Right atrium auricular region (tissue), 2 donors: ENCODE data around the gene KLHDC4. TPM values are rescaled to one million over a fixed set of nuclear protein-coding genes. Genes with fewer than 3 reads are reported as not detected.
A peak's percentile ranks its signal among the peaks of the same experiment; 100 is the strongest.

Source experiments
- DNase-seq: peaks from one replicate; pipeline ENCODE4 v3.0.0-alpha.2; 2019; ENCODE audit warnings: low spot score
- H3K27ac ChIP-seq, 2 donors: fragments of 200-600 bp; sonication (generic); 1 replicate in 1 of 2; 2 replicates in 1 of 2; pipeline ENCODE4 v1.5.1; 2016 to 2019
- H3K27me3 ChIP-seq, 2 donors: fragments of 200-600 bp; sonication (generic); one replicate each; pipeline versions ENCODE4 v1.5.1 to v1.6.0; 2017 to 2019
- H3K36me3 ChIP-seq: fragments of 200-600 bp; sonication (generic); one replicate; pipeline ENCODE4 v1.5.1; 2016
- H3K4me1 ChIP-seq, 2 donors: fragments of 200-600 bp; sonication (generic); one replicate each; pipeline versions ENCODE4 v1.5.1 to v1.6.0; 2017 to 2019
- H3K4me3 ChIP-seq, 2 donors: fragments of 200-600 bp; sonication (generic); 1 replicate in 1 of 2; 2 replicates in 1 of 2; pipeline ENCODE4 v1.5.1; 2017 to 2019; ENCODE audit warnings: mild to moderate bottlenecking in 1 of 2, moderate library complexity in 1 of 2
- H3K9me3 ChIP-seq, 2 donors: fragments of 200-600 bp; sonication (generic); one replicate each; pipeline ENCODE4 v1.5.1; 2019
- total RNA-seq, 2 donors: library from RNA; depleted of rRNA; stranded (reverse); fragments of >200 nt; gene quantifications; one replicate each; pipeline ENCODE4 v1.1.0, GENCODE V29; 2016
- TF ChIP-seq, protein P1 (sequence below), 2 donors: fragments of 200-600 bp; sonication (generic); IDR thresholded peaks; one replicate each; pipeline ENCODE4 v1.5.1; 2019; ENCODE audit warnings: antibody characterized with exemption in 2 of 2

The KLHDC4 gene
- total RNA-seq, 2 donors from 2014 or later, result 11.8 to 12.6 TPM

DNA sequence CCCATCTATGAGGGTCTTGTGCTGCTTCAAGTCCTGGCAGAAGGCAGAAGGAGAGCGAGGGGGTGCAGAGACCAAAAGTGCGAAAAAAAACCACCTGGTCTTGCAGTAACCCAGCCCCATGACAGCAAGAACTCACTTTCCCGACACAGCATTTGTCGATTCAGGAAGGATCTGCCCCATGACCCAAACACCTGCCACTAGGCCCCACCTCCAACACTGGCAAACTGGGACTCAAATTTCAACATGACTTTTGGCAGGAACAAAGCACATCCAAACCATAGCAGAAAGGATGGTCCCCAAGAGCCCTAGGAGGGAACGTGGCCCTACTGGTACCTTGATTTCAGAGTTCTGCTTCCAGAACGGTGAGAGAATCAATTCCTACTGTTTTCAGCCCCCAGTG lies 34.7 kb upstream of the KLHDC4 start:
- no peak for DNase-seq
- no peaks in the 10 kb centered on the region for H3K9me3 ChIP-seq
- TF ChIP-seq, protein P1, sequence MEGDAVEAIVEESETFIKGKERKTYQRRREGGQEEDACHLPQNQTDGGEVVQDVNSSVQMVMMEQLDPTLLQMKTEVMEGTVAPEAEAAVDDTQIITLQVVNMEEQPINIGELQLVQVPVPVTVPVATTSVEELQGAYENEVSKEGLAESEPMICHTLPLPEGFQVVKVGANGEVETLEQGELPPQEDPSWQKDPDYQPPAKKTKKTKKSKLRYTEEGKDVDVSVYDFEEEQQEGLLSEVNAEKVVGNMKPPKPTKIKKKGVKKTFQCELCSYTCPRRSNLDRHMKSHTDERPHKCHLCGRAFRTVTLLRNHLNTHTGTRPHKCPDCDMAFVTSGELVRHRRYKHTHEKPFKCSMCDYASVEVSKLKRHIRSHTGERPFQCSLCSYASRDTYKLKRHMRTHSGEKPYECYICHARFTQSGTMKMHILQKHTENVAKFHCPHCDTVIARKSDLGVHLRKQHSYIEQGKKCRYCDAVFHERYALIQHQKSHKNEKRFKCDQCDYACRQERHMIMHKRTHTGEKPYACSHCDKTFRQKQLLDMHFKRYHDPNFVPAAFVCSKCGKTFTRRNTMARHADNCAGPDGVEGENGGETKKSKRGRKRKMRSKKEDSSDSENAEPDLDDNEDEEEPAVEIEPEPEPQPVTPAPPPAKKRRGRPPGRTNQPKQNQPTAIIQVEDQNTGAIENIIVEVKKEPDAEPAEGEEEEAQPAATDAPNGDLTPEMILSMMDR (IDR thresholded peaks at IDR 0.05), result no peak
- H3K4me3 ChIP-seq, result no peak overlapping the region
- H3K4me1 ChIP-seq, result no peaks in the 10 kb centered on the region
- H3K36me3 ChIP-seq, result no peaks in the 10 kb centered on the region
- no peak overlapping the region for H3K27ac ChIP-seq
- no peaks in the 10 kb centered on the region for H3K27me3 ChIP-seq

GRCh38 chr16:87795336-87795735 lies 29.6 kb upstream of the KLHDC4 start:
- TF ChIP-seq, protein P1 (IDR thresholded peaks at IDR 0.05), result no peak
- Histone ChIP-seq H3K4me3 (no peak overlapping the region), H3K4me1 (no peaks in the 10 kb centered on the region)

DNA sequence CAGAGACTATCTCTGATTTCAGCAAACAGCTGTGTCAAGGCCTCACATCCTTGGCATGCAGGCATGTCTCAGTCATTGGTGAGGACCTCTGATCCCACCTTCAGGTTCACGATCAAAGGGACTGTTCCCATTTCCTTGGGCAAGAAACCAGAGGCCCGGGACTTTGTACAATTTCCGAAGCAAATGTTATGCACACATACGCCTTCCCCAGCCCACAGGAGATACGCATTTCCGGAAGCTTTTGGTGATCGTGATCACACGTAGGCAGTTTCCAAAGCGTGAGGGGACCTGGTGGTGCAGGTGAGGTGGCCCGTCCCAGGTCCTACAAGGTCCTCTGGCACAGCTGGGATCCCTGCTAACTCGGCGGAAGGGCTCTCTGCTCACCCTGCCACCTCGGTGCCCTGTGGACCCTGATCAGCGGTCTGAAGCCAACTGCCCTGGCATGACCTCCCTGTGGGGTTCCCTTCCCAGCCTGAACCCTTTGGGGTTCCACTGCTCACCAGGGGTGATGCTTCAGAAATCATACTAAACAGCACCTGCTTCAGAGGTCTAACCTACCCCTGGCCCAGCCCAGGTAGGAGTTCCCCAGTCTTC lies 28.8 kb upstream of the KLHDC4 start:
- Histone ChIP-seq H3K36me3 (no peaks in the 10 kb centered on the region), H3K4me3 (no peak overlapping the region), H3K4me1 (no peaks in the 10 kb centered on the region), H3K9me3 (no peaks in the 10 kb centered on the region), H3K27me3 (no peaks in the 10 kb centered on the region), H3K27ac (no peak overlapping the region)
- TF ChIP-seq, protein P1 (IDR thresholded peaks at IDR 0.05), result no peak
- no peak for DNase-seq

More at GRCh38 chr16:87795336-87795735, 29.6 kb upstream of the KLHDC4 start:
- Histone ChIP-seq H3K27me3 (no peaks in the 10 kb centered on the region), H3K36me3 (no peaks in the 10 kb centered on the region), H3K27ac (no peak overlapping the region), H3K9me3 (no peaks in the 10 kb centered on the region)
- no peak for DNase-seq

DNA sequence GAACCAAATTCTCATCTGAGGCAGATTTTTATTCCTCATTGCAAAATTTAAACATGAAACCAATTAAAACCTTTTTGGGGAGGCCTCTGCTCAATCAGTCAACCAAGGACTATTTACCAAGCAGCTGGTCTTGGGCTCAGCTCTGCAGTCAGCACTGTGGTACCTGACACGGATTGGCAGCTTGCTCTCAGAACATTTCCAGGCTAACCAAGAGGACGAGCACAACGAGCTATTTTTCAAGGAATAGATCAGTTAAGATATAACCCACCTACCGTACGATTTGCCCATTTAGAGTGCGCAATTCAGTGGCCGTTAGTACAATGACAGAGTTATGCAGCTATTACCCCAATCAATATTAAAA lies 26.4 kb upstream of the KLHDC4 start:
- H3K4me3 ChIP-seq, result no peak overlapping the region
- H3K27ac ChIP-seq, result no peak overlapping the region
- TF ChIP-seq, protein P1 (IDR thresholded peaks at IDR 0.05), result no peak
- H3K27me3 ChIP-seq, result no peaks in the 10 kb centered on the region
- H3K9me3 ChIP-seq, result no peaks in the 10 kb centered on the region
- H3K4me1 ChIP-seq, result no peaks in the 10 kb centered on the region
- no peak for DNase-seq
- no peaks in the 10 kb centered on the region for H3K36me3 ChIP-seq

- H3K27ac ChIP-seq, result peak overlapping the region in 1 of 2 donors; percentile 22
- no peaks in the 10 kb centered on the region for H3K36me3 ChIP-seq
- no peak overlapping the region for H3K4me3 ChIP-seq
- no peaks in the 10 kb centered on the region for H3K4me1 ChIP-seq
- no peaks in the 10 kb centered on the region for H3K27me3 ChIP-seq
- no peak for DNase-seq
- TF ChIP-seq, protein P1 (IDR thresholded peaks at IDR 0.05), result no peak
- no peaks in the 10 kb centered on the region for H3K9me3 ChIP-seq
Measured at GRCh38 chr16:87791295-87792204, 25.8 kb upstream of the KLHDC4 start.
